CD4-positive, alpha-beta T cell treated with Interleukin-17A for 4 hours (primary cell): ENCODE measurements around the gene NPRL2.

ENCODE experiments used
- DNase-seq: peaks from one replicate; pipeline ENCODE4 v3.0.0-alpha.2; 2020; ENCODE audit warnings: mixed read lengths

NPRL2 gene

GRCh38 chr3:50303013-50303815 is 47.4 kb downstream of the NPRL2 start, which contains the start of gene HYAL1:
HYAL1 (minus strand) TSS chr3:50303574; CDS start chr3:50302956, 618 bp downstream.
- DNase-seq: no peak

- DNase-seq: no peak
Measured at GRCh38 chr3:50302095-50303012, 48.2 kb downstream of the NPRL2 start.

DNA sequence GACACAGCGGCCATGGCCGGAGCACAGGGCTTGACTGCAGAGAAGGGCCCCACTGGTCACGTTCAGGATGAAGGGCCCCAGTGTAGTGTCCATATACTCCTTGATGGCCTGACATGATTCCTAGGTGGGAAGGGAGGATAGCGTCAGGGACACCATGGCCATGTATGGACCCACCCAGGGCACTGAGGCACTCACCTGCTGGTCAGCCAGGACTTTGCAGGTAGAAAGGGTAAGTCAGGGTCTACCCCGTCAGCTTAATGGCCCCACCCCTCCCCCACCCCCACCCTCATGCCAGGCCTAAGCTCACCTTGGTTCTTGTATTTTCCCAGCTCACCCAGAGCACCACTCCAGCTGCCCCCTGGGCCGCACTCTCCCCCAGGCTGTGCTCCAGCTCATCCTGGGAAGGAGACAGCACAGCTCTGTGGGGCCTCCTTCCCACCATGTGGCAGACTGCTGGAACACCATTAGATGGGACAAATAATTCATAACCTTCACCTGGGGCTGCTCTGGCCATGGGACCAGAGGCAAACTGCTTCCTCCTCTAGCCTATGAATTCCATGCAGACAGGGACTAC is 49.8 kb downstream of the NPRL2 start:
- no peak for DNase-seq

DNA sequence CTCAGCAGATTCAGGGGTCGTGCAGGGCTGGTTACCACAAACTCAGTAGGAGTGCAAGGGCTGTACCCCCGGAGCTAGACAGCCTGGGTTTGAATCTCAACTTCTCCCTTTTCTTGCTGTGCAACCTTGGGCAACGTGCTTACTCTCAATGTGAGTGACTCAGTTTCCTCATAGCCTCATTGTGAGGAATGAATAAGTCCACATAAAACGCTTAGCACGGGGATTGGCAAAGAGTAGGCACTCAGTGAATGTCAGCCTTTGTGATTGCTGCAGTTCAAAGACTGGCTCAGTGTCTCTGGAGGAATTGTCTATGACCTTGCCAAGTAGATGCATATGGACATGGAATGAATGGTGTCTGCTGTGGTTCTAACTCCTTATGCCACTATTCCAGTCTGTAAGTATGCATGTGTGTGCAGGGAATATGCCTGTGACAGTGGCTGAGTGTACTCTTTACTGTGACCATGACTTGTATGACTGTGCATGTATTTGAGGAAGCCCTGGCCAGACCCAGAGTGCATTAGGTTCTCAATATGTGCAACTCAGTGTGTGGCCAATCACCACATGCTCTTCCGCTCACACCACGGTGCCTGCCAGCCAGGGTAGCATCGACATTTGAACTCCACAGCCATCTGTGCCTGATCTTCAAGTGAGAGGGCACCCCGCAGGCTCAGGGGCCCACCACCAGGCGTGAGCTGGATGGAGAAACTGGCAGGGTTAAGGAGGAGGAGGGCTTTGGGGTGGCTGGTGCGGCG is 50.5 kb downstream of the NPRL2 start:
- no peak for DNase-seq

GRCh38 chr3:50299638-50299928 is 51.0 kb downstream of the NPRL2 start:
- DNase-seq: no peak

- peak; percentile 100 for DNase-seq
Measured at GRCh38 chr3:50298836-50299637, 51.5 kb downstream of the NPRL2 start, which contains the start of the genes HYAL3 and NAA80. HYAL3 (minus strand) TSS chr3:50299405; CDS start chr3:50295602, 3,803 bp downstream. NAA80 (minus strand) TSS chr3:50299405; CDS start chr3:50297463, 1,942 bp downstream.

GRCh38 chr3:50297896-50298725 is 52.5 kb downstream of the NPRL2 start:
- peak; percentile 26 for DNase-seq

GRCh38 chr3:50297384-50297775 is 53.2 kb downstream of the NPRL2 start:
- DNase-seq: no peak
